ENCODE results near the gene PTOV1. TPM values are rescaled to one million over a fixed set of nuclear protein-coding genes. Genes with fewer than 3 reads are reported as not detected.

Gene PTOV1
- total and polyA plus RNA-seq, 2 experiments from 2014 or later = 114 to 294 TPM

GRCh38 chr19:49875177-49875576, 24.2 kb downstream of the PTOV1 start:
- Histone ChIP-seq H3K9me2 (replicated peaks; ENCODE audit: insufficient read depth) (no peaks in the 10 kb centered on the region), H3K36me3 (replicated peaks; ENCODE audit: insufficient read depth, low read depth) (no peaks in the 10 kb centered on the region), H3K4me2 (peak overlapping the region; percentile 90), H3K27me3 (no peaks in the 10 kb centered on the region), H4K20me1 (ENCODE audit: insufficient read depth, poor library complexity, severe bottlenecking) (no peaks in the 10 kb centered on the region), H3K4me1 (ENCODE audit: insufficient read depth) (peaks cover 13% of the 10 kb centered on the region), H3K79me2 (peaks cover 47% of the 10 kb centered on the region), H3K27ac (peak overlapping the region; percentile 96), H3K4me3 (peak overlapping the region; percentile 69), H3K9me3 (ENCODE audit: low read depth) (no peaks in the 10 kb centered on the region), H2AFZ (no peak overlapping the region)
- 87% methylated on average over 4 of the region's 4 CpGs for WGBS (ENCODE audit: low lambda C conversion rate, missing lambda C conversion rate)
- no peak for TF ChIP-seq EZH2 (IDR thresholded peaks at IDR 0.05; ENCODE audit: borderline replicate concordance)
- no peak for TF ChIP-seq CTCF (IDR thresholded peaks at IDR 0.05; ENCODE audit: poor library complexity)
- no peak for TF ChIP-seq EZH2phosphoT487 (IDR thresholded peaks at IDR 0.05; ENCODE audit: low read depth, severe bottlenecking, unreplicated experiment)
- no peak for DNase-seq (ENCODE audit: low spot score)

- no peaks in the 10 kb centered on the region for H3K36me3 ChIP-seq (replicated peaks; ENCODE audit: insufficient read depth, low read depth)
Observed at GRCh38 chr19:49875857-49876421, 25.0 kb downstream of the PTOV1 start.

GRCh38 chr19:49876422-49877019, 25.6 kb downstream of the PTOV1 start:
- no peaks in the 10 kb centered on the region for H3K9me2 ChIP-seq (replicated peaks; ENCODE audit: insufficient read depth)
- peaks cover 41% of the 10 kb centered on the region for H3K79me2 ChIP-seq
- H3K4me1 ChIP-seq (ENCODE audit: insufficient read depth) = peaks cover 10% of the 10 kb centered on the region
- TF ChIP-seq EZH2 (IDR thresholded peaks at IDR 0.05; ENCODE audit: borderline replicate concordance) (no peak), CTCF (IDR thresholded peaks at IDR 0.05; ENCODE audit: poor library complexity) (no peak), EZH2phosphoT487 (IDR thresholded peaks at IDR 0.05; ENCODE audit: low read depth, severe bottlenecking, unreplicated experiment) (no peak)
- H3K36me3 ChIP-seq (replicated peaks; ENCODE audit: insufficient read depth, low read depth) = no peaks in the 10 kb centered on the region
- WGBS (ENCODE audit: low lambda C conversion rate, missing lambda C conversion rate) = under 1% methylated on average over 39 of the region's 46 CpGs
- H3K4me3 ChIP-seq = peak overlapping the region; percentile 69
- H4K20me1 ChIP-seq (ENCODE audit: insufficient read depth, poor library complexity, severe bottlenecking) = no peaks in the 10 kb centered on the region
- DNase-seq (ENCODE audit: low spot score) = peak; percentile 99
- peak overlapping the region; percentile 90 for H3K4me2 ChIP-seq
- peak overlapping the region; percentile 96 for H3K27ac ChIP-seq
- no peaks in the 10 kb centered on the region for H3K9me3 ChIP-seq (ENCODE audit: low read depth)
- H3K27me3 ChIP-seq = no peaks in the 10 kb centered on the region
- H2AFZ ChIP-seq = peak overlapping the region; percentile 57

More at GRCh38 chr19:49875857-49876421, 25.0 kb downstream of the PTOV1 start:
- H2AFZ ChIP-seq = peak overlapping the region; percentile 52
- peaks cover 10% of the 10 kb centered on the region for H3K4me1 ChIP-seq (ENCODE audit: insufficient read depth)
- H3K79me2 ChIP-seq = peaks cover 45% of the 10 kb centered on the region
- H3K4me2 ChIP-seq = peak overlapping the region; percentile 90
- H4K20me1 ChIP-seq (ENCODE audit: insufficient read depth, poor library complexity, severe bottlenecking) = no peaks in the 10 kb centered on the region
- TF ChIP-seq EZH2 (IDR thresholded peaks at IDR 0.05; ENCODE audit: borderline replicate concordance) = no peak
- TF ChIP-seq EZH2phosphoT487 (IDR thresholded peaks at IDR 0.05; ENCODE audit: low read depth, severe bottlenecking, unreplicated experiment) = no peak
- TF ChIP-seq CTCF (IDR thresholded peaks at IDR 0.05; ENCODE audit: poor library complexity) = no peak
- no peaks in the 10 kb centered on the region for H3K9me2 ChIP-seq (replicated peaks; ENCODE audit: insufficient read depth)
- DNase-seq (ENCODE audit: low spot score) = peak; percentile 68
- 2% methylated on average over 25 of the region's 28 CpGs for WGBS (ENCODE audit: low lambda C conversion rate, missing lambda C conversion rate)
- H3K27ac ChIP-seq = peak overlapping the region; percentile 96
- no peaks in the 10 kb centered on the region for H3K27me3 ChIP-seq
- peak overlapping the region; percentile 69 for H3K4me3 ChIP-seq
- no peaks in the 10 kb centered on the region for H3K9me3 ChIP-seq (ENCODE audit: low read depth)
